Activated CD4-positive, alpha-beta T cell treated with anti-CD3 and anti-CD28 coated beads for 48 hours (primary cell): ENCODE results near the gene ALOX5AP.

ENCODE experiments used
- DNase-seq: peaks from one replicate; pipeline ENCODE4 v3.0.0-alpha.2; 2020

Gene ALOX5AP

DNA sequence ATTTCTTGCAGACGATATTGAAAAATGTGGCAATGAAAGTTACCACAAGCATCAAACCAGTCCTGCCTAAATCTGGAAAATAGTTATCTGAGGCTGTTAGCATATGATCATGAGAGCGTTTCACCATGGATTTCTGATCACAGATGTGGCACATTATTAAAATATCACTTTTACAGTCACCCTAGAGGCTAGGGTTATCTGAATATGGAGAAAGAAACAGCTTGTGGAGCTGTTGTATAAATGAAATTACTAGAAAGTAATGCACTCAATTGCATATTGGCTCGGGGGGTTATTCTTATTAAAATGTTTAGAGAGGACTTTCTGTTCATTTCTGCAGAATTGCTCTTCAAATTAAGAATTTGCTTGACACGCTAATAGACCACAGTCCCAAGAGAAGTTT lies 35.6 kb downstream of the ALOX5AP start:
- no peak for DNase-seq

DNA sequence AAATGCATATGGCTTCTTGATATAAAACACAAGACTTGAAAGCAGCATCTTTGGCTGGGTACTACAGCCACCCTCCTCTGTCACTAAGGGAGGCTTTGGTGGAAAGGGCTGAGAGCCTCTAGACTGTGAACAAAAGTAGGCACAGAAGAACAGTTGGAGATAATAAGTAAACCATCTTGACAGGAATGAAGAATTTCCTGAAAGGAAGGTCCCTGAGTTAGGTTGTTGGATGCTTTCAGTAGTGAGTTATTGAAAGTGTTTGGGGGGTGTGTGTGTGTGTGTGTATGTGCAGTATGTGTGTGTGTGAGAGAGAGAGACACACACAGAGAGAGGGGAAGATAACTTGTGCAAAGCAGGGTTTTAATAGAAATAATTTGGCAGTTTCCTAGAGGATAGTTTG lies 38.2 kb downstream of the ALOX5AP start:
- no peak for DNase-seq

DNA sequence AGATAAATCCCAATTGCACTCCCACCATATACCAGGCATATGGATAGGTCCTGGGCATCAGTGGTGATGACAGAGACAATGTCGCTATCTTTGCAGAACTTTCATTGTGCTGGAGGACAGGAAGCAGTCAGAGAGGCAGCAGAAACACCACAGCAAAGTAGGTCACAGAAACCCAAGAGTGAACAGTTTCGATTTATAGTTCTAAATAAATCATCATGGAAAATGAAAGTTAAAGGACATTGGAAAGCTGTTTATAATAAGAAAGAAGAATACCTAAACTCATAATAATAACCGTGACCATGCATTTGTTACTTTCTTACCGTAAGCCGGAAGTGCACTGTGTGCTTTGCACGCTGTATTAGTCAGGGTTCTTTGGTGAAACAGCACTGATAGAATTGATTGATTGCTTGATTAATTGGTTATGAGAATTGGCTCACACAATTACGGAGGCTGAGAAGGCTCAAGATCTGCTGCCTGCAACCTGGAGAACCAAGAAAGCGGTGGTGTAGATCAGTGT lies 38.9 kb downstream of the ALOX5AP start:
- DNase-seq, result peak; percentile 26

DNA sequence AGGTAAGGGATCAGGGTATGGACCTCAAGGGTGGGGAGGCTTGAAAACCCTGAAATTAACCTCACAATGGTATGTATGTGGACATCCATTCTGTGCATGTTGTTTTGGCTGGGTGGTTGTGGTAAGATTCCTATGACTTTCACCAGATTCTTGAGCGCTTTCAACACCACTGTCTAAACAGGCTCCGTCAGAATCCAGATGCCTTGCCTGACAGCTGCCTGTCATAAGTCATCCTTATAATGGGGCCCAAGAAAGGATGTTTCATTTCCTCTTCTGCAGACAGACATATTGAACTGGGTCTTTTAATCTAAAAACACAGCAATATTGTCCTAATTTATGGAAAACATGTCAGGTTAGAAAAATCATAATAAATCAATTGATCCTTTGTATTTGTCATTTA lies 41.3 kb downstream of the ALOX5AP start:
- DNase-seq, result no peak

DNA sequence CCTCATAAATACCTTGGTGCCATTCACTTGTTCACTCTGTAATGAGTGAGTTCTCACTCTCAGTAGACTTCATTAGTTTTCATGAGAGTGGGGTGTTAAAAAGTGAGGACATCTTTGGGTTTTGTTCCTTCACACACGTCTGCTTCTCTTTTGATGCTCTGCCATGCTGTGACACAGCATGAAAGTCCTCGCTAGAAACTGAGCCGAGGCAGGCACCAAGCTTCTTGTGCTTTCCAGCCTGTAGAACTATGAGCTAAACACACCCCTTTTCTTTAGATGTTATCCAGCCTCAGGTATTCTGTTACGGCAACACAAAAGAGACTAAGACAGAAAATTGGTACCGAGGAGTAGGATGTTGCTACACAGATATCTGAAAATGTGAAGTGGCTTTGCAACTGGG lies 43.7 kb downstream of the ALOX5AP start:
- DNase-seq, result no peak

DNA sequence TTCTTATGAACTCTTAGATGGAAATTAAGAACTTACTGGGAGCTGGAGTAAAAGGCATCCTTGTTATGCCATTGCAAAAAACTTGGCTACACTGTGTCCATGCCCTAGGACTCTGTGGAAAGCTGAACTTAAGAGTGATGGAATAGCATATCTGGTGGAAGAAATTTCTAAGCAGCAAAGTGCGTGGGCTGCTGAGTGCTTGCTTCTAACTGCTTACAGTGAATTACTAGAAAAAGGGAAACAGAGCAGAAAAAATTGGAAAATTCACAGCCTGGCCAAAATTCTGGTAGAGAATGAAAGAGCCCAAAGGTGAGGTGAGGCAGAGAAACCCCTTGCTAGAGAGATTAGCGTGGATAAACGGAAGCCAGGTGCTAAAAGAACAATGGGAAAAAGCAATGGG lies 44.3 kb downstream of the ALOX5AP start:
- no peak for DNase-seq

DNA sequence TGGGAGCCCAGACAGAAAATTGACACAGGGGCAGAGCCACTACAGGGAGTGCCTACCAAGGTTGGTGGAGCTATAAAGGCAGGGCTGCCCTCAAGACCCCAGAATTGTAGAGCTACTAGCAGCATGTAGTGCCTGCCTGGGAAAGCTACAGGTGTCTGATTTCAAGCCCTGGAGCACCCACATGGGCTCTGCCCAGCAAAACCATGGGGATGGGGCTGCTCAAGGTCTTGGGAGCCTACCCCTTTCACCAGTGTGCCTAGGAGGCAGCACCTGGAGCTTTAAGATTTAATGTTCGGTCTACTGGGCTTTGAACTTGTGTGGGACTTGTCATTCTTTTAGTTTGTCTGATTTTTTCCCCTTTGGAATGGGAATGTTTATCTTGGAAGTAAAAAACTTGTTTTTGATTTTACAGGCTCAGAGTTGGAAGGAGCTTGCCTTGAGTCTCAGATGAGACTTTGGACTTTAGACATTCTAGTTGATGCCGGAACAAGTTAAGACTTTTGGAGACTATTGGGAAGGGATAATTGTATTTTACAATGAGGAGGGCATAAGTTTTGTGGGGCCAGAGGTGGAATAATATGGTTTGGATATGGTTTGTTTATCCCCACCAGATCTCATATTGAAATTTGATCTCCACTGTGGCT lies 45.1 kb downstream of the ALOX5AP start:
- DNase-seq, result no peak

DNA sequence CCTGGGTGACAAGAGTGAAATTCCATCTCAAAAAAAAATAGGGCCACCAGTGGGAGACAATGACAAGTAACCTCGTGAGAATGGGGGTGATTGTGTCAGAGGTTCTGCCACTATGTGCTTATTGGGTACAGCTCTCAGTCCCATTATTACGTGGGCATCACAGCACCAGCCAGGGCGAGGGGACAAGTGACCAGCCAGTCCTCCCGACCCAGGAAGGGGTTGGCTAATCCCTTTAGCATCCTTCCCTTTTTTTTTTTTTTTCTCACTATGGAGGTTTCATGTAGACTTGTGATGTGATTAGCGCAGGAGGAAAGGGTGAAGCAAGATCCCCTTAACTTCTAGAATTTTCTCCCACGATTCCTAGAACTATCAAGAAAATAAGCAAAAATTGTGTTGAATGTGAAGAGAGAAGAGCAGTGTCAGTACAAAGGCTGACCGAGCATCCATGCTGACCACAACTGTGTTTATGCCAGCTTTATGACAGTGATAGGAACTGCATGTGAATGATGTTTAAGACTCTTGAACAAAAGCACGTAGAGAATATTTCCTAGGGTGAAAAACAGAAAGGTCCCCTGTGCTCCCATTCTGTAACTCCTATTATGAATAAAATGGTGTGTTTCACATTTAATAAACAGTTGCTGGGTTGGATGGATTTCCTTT lies 50.0 kb downstream of the ALOX5AP start:
- DNase-seq, result no peak

DNA sequence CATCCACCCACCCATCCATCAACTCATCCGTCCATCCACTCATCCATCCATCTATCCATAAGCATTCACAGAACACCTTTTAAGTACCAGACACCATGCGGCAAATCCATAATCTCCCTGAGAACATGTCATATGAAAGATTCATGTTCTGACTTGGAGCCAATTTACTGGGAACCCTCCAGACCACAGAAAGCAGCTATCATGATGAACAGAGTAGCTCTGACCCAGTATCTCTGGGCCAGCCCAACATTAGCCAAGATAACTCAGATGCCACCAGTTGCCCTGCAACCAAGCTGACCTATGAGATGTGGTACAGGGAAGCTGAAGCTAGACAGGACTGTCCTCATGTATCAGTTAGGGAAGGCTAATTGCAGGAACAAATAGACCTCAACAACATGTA lies 51.3 kb downstream of the ALOX5AP start:
- no peak for DNase-seq

DNA sequence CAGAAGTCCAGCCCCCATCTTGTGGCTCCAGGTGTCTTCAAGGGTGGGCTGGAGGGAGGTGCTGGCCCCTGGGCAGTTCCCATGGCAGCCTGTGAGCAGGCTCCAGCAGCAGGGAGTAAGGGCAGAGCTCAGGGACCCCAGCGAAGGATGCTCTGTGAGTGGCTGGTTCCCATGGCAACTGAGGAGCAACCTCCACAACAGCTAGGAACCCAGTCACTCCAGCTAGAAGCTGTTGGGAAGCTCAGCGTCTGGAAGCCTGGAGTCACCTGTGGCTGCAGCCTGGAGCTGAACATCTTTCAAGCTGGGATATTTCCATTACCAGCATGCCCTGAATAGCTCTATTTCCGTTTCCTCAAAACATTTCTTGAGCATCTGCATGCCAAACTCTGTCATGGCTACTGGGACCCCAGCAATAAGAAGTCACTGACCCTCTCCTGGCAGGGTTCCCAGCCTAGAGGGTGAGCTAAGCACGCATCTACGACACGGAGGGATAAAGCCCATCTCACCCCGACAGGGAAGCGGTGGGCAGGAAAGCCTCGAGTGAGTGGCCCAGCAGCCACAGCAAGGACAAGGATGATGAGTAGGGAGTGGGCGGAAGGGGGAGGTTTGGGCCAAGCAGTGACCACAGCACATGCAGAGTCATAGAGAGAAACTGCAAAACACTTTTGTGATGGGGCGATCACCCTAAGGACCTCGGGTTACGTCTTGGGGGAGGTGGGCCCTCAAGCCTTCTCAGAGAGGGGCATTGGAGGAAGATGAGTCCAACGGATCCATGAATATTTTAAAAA lies 52.6 kb downstream of the ALOX5AP start:
- no peak for DNase-seq

DNA sequence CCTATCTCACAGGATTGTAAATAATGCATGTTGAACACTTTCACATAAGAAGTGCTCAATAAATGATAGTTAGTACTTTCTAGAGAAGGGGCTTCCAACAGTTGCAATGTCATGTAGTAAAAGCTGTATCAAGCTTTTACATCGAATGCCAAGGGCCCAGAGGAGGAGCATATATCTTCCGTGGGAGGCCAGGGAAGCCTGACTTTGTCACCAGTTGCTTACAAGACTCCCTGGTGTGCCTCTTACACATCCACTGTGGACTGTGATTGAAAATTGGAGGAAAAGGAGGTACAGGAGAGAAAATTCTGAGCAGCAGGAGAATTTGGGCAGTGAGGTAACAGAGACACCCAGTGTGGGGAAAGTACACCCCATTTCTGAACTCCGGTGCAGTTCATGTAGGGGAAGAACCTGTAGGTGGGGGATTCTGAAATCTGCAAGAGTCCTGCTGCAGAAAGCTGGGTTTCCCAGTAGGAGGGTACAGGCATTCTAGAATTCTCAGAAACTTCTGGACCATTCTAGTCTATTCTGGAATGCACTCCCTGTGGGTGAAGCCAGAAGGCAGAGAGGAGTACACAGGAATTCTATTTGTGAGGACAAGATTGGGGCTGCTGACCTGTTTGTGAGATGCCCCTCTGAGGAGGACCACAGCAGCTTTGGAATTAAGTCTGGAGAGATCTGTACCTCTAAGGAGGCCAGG lies 54.0 kb downstream of the ALOX5AP start:
- no peak for DNase-seq

DNA sequence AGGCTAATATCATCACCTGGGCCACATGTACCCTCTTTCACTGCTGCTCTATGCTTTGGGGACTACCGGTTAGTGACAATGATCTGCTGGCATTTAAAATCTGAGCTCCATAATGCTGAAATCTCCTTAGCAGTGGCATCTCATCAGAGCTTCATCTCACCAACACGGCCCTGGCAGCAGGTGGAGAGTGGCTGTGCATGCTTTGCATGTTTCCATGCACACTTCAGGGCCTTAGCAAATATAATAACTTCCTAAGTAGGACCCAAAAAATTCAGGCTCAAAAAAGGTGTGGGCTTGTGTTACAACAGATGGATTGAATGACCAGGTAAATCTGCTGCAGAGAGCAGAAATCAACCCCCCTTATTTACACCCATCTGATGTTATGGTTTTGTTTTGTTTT lies 55.2 kb downstream of the ALOX5AP start:
- no peak for DNase-seq

DNA sequence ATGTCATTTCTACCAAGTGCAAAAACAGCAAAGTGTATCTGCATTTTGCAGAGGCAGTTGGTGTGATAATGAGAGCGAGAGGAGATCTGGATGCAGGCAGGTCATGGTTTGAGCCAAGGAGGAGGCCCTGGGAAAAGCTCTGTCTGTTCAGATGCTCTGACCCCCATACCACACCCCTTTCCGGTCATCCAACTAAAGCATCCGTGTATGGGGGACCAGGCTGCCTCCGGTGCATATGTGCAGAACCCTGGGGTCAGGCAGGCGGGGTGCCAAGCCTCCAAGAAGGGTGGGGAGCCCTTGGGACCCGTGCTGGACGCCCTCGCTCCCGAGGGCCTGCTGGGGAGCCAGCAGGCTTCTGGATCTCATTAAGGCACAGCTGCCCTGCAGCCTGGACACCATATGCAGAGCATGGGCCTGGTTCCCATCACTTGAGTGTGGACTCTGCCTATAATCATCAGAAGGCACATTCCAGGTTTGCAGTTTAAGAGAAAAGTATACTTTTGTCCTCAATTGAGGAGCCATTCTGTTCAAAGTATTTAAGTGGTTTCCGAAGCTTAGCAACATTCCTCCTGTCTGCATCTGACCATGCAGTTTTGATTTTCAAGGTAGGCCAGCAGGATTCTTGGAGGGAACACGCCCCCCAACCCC lies 56.1 kb downstream of the ALOX5AP start:
- no peak for DNase-seq

DNA sequence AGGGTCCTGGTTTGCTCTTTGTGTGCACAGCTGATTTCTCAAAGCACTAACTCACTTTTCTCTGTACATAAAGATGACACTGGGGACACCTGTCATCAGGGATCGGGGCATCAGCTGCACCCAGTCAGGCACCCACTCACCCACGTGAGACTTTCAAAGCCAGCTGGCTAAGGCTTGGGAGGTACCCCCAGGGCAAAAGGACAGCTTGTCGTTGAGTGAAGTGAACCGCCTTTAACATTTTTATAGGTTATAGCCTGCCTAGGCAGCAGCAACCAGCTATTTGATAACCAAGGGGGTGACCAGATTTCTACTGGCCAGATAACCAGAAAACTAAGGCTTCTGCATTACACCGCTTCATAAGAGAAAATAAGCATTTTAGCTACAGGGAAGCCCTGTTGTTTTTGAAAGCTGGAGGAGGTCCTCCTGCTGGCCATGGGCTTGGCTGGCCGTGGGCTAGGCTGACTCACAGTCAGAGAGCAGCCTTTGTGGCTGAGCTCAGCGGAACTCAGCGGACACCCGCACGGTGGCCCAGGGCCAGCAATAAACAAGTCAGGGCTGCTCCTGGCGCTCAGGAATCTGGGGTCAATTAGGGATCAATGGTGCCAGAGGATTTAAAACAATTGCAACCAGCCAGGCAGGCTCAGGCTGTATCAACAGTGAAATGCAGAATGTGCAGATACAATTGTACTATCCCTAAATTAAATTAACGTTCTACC lies 57.1 kb downstream of the ALOX5AP start:
- no peak for DNase-seq

DNA sequence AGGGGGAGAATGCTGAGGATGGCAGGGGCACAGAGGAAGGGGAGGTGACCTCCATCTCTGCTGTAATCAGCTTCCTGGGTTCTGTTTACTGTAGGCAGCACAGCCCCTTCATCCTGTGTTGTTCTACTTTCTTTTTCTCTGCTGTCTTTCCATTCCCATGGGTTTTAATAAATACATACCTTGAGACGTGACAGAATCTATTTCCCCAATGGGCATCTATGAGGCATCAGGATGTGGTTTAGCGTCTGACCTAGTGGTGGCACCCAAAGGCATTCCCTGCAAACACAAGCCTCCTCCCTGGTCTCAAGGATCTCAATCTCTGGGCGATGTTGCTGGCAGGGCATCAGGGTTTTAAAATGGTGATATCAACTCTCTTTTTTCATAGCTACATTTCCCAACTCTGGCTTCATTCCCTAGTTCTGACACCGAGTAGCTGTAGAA lies 60.8 kb downstream of the ALOX5AP start:
- DNase-seq, result peak; percentile 12

DNA sequence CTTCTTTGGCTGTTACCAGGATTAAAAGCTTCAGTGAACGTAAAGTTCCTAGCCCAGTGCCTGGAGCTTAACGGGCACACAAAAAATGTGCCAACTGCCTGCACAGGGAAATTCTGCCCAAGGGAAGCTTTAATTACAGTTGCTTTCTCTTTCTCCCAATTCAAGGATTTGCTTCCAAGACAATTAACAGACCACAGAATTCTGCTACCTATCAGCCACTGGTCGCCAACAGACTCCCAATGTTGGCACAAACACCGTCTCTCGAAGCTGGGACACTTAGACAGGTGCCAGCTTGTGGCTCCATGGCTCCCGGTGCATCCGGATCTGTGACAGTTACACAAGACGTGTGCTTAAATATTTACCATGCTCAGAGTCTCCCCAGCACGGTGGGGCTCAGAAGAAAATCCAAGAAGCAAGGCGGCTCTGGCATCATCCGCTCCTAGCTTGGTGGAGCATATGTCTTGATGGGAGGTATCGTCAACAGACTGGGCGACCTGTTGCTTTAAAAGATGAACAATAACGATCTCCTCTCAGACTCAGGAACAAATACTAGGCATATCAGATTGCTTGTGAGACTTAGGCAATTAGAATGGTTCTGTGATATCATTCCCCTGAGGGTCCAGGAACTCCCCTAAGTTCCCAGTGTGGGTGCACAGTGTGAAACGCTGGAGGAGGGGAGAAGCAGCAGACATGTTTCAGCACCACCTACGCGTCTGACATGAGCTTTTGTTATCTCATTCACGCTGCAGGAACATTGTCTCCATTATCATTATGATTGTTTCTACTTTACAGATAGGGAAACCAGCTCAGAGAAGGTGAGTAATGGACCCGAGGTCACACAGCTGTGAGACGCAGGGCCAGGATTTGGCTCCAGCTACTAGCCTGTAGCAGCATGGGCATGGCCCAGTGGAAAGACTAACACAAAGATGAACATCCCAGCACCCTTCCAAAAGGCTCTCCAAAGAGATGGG lies 61.6 kb downstream of the ALOX5AP start:
- peak; percentile 51 for DNase-seq

DNA sequence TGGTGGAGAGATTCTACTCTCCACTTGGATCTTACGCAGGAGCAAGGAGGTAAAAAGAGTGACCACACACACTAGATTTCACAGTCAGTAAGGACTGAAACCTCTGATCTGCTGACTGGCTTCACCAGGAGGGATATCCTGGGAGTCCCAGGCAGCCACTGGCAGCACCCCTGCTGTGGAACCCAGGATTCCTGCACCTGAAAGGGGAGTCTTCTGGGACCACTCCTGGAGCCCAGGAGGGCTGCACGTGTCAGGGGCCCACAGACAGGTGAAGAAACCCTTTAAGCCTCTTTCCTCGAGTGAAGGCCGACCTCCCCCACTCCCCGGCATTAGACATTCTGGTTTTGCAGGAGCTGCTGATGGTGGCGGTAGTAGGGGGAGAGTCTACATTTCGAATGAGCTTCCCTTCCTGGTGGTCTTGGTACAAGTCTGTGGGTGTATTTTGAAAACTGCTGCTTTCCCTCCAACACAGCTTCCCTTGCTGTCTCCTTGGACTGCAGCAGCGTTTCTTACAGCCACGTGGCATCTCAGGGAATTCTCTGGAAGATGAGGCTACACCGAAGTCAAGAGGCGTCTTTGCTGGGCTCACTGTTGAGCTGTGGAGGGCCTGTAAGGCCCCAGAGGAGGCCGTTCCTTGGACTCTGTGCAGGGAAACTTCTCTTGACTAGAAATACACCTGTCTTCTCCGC lies 62.6 kb downstream of the ALOX5AP start:
- no peak for DNase-seq

DNA sequence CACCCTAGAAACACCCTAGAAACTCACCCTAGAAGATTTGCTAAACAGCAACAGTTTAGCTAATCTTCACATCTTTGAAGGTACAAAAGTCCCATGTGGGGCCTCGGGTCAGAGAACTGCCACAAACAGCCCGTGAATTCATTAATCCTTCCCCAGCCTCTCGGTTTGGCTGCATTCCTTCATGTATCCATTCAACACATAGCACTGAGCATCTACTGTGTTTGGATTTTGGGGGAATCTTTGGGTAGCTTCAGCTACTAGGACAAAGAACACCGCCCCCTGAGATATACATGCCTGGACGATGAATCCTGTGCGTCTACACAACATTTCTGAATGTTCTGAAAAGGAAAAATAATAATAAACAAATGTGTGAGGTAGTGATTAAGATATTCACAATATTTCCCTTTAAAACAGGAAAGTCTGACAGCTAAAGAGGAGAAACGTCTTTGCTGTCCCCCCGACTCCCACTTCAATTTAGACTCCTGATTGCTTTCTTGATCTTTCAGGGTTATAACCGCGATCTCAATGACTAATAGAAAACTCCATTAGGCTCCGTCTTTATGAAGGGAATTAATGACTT lies 63.5 kb downstream of the ALOX5AP start:
- DNase-seq, result no peak

DNA sequence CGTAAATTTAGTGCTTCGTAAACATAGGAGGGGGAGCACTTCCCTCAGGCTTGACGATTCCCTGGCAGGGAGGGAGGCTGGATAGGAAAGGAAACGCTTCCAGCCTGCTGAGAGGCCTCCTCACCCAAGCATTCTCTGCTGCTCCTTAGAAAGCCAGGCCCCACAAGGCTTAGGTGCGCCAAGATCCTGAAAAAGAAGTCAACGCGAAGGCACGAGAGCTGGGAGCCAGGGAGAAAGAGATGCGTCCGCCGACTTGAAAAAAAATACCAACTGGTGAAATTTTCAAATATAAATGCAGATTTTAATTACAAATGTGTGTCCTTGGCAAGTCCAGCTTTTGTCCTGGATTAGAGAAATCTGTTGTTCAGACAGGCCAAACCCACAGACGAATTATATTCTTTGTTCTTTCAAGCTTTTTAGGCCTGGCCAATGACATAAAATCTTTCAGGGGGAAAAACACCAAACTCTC lies 64.0 kb downstream of the ALOX5AP start:
- no peak for DNase-seq

DNA sequence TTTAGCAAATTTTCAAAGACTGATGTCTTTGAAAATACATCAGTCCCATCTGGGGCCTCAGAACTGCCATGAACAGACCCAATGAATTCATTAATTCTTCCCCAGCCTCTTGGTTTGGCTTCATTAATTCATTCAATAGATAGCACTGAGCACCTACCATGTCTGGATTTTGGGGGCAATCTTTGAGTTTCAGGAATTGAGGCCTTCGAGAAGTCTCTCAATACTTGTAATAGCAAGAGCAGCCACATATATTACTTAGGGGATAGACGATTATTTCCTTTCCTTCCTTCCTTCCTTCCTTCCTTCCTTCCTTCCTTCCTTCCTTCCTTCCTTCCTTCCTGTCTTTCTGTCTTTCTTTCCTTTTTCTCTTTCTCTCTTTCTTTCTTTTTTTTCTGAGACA lies 64.8 kb downstream of the ALOX5AP start:
- no peak for DNase-seq
